ENCODE measurements around the gene SNAI3. TPM values are rescaled to one million over a fixed set of nuclear protein-coding genes. Genes with fewer than 3 reads are reported as not detected.
A peak's percentile ranks its signal among the peaks of the same experiment; 100 is the strongest.

SNAI3 gene
- total RNA-seq, 2 experiments from 2014 or later, result 13.4 to 14.3 TPM

DNA sequence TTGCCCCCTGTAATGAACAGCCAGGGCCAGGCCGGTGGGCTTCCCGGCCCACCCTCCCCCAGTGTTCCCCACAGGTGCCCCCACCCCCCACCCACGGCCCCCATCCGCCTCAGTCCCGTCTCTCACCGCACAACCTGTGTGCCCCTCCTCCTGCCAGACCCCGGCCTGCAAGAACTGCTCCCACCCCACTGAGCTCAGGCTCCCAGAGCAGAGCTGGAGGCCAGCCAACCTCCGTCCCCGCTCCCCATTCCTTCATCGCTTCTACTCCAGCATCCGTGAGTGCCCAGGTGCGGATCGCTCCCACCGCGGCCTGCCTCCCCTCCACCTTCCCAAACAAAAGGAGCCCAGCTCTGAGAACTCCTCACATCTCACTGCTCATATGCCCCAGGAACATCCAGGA is 27.6 kb downstream of the SNAI3 start:
- H3K4me1 Mint-ChIP-seq (ENCODE audit: low read depth), result peaks cover 16% of the 10 kb centered on the region
- ChIA-PET CTCF (no interaction called here), POLR2A (no interaction called here)
- no peaks in the 10 kb centered on the region for H3K9me3 Mint-ChIP-seq (ENCODE audit: insufficient read depth)
- H3K4me3 Mint-ChIP-seq, result no peak overlapping the region
- peaks cover 23% of the 10 kb centered on the region for H3K36me3 Mint-ChIP-seq (ENCODE audit: low read depth)
- H3K27me3 Mint-ChIP-seq (ENCODE audit: low read depth), result no peaks in the 10 kb centered on the region
- H3K27ac Mint-ChIP-seq, result no peak overlapping the region
- ATAC-seq (no peak), DNase-seq (no peak)

DNA sequence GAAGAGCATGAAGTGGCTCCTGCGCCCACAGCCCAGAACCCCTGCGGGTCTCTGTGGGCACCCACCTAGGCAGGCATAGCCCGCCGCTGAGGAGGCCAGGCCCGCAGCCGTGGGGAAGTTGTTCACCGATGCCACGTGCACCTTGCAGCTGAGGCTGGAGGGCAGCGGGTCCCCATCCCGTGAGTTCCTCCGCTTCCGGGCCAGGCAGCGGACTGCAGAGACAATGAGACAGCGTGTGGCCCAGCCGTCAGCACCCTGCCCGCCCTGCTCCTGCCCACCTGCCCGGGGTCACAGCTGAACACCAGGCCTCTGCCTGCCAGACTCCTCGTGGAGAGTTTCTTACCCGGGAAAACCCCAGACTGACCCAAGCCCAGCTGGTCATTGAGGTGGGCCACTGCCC is 28.9 kb downstream of the SNAI3 start:
- ATAC-seq, result no peak
- CTCF ChIA-PET, result no interaction called here
- H3K27me3 Mint-ChIP-seq (ENCODE audit: low read depth), result no peaks in the 10 kb centered on the region

DNA sequence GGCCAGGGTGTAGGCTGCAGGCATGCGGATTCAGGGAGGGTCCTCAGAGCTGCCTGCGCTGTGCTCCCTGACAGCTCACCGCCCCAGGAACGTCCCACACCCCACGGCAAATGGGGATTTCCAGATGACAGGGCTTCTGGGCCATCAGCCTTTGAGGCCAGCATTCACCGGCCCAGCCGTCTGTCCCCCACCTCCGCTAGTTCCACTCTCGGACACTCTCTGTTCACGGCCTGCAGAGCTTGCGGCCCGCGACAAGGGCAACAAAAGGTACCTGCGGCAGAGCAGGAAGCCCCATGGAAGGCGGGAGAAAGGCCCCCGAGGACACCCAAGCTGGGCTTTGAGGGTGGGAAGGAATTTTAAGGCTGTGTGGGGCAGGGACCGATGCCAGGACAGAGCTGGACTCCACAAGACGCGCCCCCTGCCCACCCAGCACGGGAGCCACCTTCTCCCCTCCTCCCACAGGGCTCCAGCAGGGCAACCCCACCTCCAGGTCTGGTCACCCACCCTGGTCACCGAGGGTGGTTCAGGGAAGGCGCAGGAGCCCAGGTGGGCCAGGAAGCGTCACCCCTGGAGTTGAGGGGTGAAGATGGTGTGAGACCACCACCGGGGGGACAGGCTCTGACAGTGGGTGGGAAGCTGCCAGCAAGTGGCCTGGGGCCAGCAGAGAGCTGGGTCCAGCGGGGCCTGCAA is 29.9 kb downstream of the SNAI3 start:
- ChIA-PET POLR2A (no interaction called here), CTCF (no interaction called here)
- DNase-seq (no peak), ATAC-seq (no peak)
- Mint-ChIP-seq H3K27me3 (ENCODE audit: low read depth) (no peaks in the 10 kb centered on the region), H3K4me3 (no peak overlapping the region), H3K4me1 (ENCODE audit: low read depth) (peaks cover 20% of the 10 kb centered on the region), H3K27ac (no peak overlapping the region), H3K36me3 (ENCODE audit: low read depth) (peaks cover 20% of the 10 kb centered on the region), H3K9me3 (ENCODE audit: insufficient read depth) (no peaks in the 10 kb centered on the region)

More for the DNA sequence above, 28.9 kb downstream of the SNAI3 start:
- POLR2A ChIA-PET, result no interaction called here
- no peak overlapping the region for H3K27ac Mint-ChIP-seq
- H3K9me3 Mint-ChIP-seq (ENCODE audit: insufficient read depth), result no peaks in the 10 kb centered on the region
- H3K4me3 Mint-ChIP-seq, result no peak overlapping the region
- no peak for DNase-seq
- peaks cover 23% of the 10 kb centered on the region for H3K36me3 Mint-ChIP-seq (ENCODE audit: low read depth)
- H3K4me1 Mint-ChIP-seq (ENCODE audit: low read depth), result peaks cover 19% of the 10 kb centered on the region

DNA sequence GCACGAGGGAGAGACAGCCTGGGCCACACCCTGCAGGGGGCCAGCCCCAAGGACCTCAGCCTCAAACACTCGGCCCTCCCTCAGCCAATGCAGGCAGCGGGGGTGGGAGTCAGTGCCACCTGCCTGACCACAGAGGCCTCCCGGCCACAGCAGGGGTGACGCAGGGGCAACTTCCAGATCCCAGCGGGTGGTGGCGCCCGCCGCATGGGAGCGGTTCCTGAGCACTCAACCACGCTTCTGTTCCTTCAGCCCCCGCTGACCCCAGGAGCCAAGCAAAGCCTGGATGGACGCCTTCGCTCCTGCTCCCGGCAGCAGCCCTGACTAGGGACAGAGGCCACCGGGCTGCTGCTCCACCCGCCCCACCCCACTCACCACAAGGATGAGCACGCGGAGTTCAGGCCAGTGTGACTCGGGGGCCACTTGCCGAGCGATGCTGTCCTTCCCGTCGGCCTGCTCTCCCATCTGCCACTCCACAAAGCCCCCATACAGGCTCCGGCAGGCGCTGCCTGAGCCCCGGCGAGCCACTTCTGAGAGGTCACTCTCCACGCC is 30.5 kb downstream of the SNAI3 start:
- ATAC-seq (no peak), DNase-seq (no peak)
- H3K4me3 Mint-ChIP-seq, result no peak overlapping the region
- CTCF ChIA-PET, result no interaction called here
- no peaks in the 10 kb centered on the region for H3K27me3 Mint-ChIP-seq (ENCODE audit: low read depth)
- H3K36me3 Mint-ChIP-seq (ENCODE audit: low read depth), result peaks cover 17% of the 10 kb centered on the region
- H3K9me3 Mint-ChIP-seq (ENCODE audit: insufficient read depth), result no peaks in the 10 kb centered on the region
- POLR2A ChIA-PET, result no interaction called here
- no peak overlapping the region for H3K27ac Mint-ChIP-seq
- peaks cover 19% of the 10 kb centered on the region for H3K4me1 Mint-ChIP-seq (ENCODE audit: low read depth)

DNA sequence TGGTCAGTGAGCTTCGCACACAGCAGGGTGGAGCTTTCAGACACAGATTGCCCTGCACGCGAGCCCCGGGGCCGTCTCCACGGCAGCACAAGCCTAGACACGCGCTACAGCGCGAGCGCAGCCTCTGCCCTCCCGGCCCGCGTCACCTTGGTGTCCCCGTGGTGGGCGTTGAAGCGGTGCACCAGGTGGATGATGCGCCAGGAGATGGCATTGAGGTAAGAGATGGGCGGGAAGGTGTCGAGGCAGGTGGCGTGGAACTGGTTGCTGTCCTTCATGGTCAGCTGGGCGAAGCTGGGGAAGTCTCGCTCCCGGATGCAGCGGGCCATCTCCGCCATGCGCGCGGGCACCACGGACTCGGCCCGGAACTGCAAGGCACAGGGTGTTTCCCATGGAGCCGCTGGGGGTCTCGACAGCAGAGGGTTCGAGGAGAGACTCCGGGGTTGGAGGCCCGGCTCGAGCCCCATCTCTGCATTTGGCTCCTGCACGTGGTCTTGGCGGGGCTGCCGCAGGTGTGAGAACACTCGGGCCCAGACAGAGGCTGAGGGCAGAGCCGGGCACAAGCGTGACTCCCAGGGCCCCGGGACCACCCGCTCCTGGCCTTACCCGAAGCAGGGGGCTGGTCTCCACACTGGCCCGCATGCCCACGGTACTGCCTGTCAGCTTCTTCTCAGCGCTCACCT is 31.1 kb downstream of the SNAI3 start:
- no peak for DNase-seq
- peaks cover 18% of the 10 kb centered on the region for H3K36me3 Mint-ChIP-seq (ENCODE audit: low read depth)
- CTCF ChIA-PET, result no interaction called here
- ATAC-seq, result no peak
- no peaks in the 10 kb centered on the region for H3K9me3 Mint-ChIP-seq (ENCODE audit: insufficient read depth)
- H3K27ac Mint-ChIP-seq, result peak overlapping the region; percentile 20
- H3K4me3 Mint-ChIP-seq, result no peak overlapping the region
- POLR2A ChIA-PET, result no interaction called here
- peaks cover 20% of the 10 kb centered on the region for H3K4me1 Mint-ChIP-seq (ENCODE audit: low read depth)
- no peaks in the 10 kb centered on the region for H3K27me3 Mint-ChIP-seq (ENCODE audit: low read depth)

DNA sequence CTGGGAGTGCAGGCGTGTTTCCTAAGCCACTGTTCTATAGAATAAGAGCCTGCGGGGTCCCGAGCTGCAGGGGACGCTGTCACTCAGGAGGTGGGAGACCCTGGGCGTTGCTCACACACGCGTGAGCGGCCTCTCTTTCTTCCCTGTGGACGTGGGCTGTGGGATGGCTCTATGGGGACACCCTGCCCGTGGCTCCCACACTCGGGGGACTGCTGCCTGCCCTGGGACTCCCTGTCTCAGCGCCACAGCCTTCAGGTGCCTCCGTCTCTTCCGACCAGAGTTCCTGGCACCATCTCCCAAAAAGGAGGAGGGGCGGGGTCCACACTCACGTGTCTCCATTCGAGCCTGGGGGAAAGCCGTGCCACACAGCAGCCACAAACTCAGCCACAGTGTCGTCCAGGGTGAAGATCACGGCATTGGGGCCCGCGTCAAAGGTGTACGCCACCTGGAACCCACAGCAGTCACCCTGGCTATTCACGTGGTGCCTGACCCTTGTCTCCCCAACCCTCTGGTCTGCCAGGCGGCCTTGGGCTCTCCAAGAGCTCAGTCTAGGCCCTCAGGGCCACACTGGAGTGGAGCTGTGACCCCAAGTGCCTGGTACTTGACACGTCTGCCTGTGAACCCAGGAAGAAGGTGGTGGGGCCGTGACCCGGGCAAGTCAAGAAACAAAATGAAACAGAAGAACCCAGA is 31.8 kb downstream of the SNAI3 start:
- DNase-seq (no peak), ATAC-seq (no peak)
- Mint-ChIP-seq H3K9me3 (ENCODE audit: insufficient read depth) (no peaks in the 10 kb centered on the region), H3K4me3 (no peak overlapping the region), H3K36me3 (ENCODE audit: low read depth) (peaks cover 18% of the 10 kb centered on the region), H3K27ac (peak overlapping the region; percentile 20), H3K4me1 (ENCODE audit: low read depth) (peaks cover 20% of the 10 kb centered on the region), H3K27me3 (ENCODE audit: low read depth) (no peaks in the 10 kb centered on the region)
- ChIA-PET POLR2A (no interaction called here), CTCF (no interaction called here)

DNA sequence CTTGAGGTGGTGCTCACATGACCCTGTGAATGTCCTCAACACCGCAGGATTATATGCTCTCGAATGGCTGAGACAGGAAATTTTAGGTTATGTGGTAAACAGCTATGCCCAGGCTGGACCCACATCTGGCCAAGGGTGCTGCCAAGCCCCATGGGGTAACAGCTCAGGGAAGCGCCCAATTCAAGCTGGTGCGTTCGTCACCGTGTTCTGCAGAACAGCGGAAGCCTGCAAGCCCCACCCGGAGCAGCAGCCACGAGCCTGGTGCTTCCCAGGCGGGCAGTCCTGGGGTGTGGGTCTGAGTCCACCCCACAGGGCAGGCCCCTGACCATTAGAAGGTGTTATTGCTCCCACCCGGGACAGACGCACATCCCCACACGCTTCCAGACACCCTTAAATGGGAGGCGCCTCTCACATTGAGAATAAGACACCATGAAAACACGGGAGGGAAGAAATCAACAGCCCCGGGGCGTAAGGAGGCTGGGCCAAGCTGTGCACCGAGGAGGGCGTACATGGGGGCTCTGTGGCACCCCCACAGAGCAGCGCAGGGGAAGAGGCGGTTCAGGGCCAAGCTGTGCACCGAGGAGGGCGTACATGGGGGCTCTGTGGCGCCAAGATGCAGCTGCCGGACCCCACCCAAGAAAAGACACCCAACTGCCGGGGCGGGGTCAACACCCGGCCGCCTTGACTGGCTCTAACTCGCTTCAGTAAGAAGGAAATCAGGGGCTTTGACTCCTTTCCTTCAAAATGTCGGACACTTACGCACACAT is 32.5 kb downstream of the SNAI3 start:
- no peak for ATAC-seq
- no peak for DNase-seq
- Mint-ChIP-seq H3K36me3 (ENCODE audit: low read depth) (peaks cover 20% of the 10 kb centered on the region), H3K27ac (peak overlapping the region; percentile 65), H3K4me1 (ENCODE audit: low read depth) (peaks cover 26% of the 10 kb centered on the region), H3K9me3 (ENCODE audit: insufficient read depth) (no peaks in the 10 kb centered on the region), H3K27me3 (ENCODE audit: low read depth) (no peaks in the 10 kb centered on the region), H3K4me3 (no peak overlapping the region)
- ChIA-PET CTCF (no interaction called here), POLR2A (no interaction called here)

DNA sequence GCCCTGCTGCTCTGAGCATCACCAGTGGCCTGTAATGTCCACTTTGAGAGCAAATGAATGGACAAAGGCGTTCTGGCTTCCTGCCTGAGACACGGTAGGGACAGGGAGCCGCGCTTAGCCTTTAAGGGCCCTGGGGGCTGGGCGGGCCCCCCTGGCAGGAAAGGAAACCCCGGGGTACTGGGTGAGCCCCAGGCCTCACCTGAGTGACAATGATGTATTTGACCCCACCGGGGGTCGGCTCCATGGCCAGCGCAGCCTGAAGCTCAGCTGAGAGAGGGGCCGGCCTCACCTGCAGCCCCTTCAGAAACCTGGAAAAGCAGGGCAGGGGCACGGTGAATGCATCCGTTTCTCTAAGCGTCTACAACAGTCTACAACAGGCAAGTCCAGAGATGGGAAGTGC is 33.2 kb downstream of the SNAI3 start:
- H3K4me3 Mint-ChIP-seq, result no peak overlapping the region
- H3K9me3 Mint-ChIP-seq (ENCODE audit: insufficient read depth), result no peaks in the 10 kb centered on the region
- peaks cover 19% of the 10 kb centered on the region for H3K36me3 Mint-ChIP-seq (ENCODE audit: low read depth)
- peaks cover 26% of the 10 kb centered on the region for H3K4me1 Mint-ChIP-seq (ENCODE audit: low read depth)
- ATAC-seq (no peak), DNase-seq (no peak)
- H3K27me3 Mint-ChIP-seq (ENCODE audit: low read depth), result no peaks in the 10 kb centered on the region
- POLR2A ChIA-PET, result no interaction called here
- CTCF ChIA-PET, result no interaction called here
- H3K27ac Mint-ChIP-seq, result peak overlapping the region; percentile 65

DNA sequence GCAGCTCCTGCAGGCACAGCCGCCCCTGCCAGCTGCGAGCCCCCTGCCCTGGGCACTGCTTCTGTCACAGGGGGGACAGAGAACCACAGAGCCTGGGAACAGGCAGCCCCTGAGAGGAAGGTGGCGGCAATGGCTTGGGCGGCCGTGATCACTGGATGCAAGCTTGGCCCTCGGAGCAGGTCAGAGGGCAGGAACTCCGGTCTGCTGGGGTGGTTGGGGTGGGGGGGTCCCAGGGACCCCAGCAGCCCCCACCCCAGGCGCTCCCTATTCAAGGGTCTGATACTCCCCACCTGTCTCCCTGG is 33.6 kb downstream of the SNAI3 start:
- DNase-seq (no peak), ATAC-seq (no peak)
- peak overlapping the region; percentile 65 for H3K27ac Mint-ChIP-seq
- H3K9me3 Mint-ChIP-seq (ENCODE audit: insufficient read depth), result no peaks in the 10 kb centered on the region
- H3K4me1 Mint-ChIP-seq (ENCODE audit: low read depth), result peaks cover 26% of the 10 kb centered on the region
- no peaks in the 10 kb centered on the region for H3K27me3 Mint-ChIP-seq (ENCODE audit: low read depth)
- peaks cover 19% of the 10 kb centered on the region for H3K36me3 Mint-ChIP-seq (ENCODE audit: low read depth)
- H3K4me3 Mint-ChIP-seq, result no peak overlapping the region
- ChIA-PET POLR2A (interaction anchor here (0.9 kb wide), 1 partner anchor 10 kb away, joined by 3 read pairs; the partner anchor contains the start of gene MVD), CTCF (no interaction called here)

DNA sequence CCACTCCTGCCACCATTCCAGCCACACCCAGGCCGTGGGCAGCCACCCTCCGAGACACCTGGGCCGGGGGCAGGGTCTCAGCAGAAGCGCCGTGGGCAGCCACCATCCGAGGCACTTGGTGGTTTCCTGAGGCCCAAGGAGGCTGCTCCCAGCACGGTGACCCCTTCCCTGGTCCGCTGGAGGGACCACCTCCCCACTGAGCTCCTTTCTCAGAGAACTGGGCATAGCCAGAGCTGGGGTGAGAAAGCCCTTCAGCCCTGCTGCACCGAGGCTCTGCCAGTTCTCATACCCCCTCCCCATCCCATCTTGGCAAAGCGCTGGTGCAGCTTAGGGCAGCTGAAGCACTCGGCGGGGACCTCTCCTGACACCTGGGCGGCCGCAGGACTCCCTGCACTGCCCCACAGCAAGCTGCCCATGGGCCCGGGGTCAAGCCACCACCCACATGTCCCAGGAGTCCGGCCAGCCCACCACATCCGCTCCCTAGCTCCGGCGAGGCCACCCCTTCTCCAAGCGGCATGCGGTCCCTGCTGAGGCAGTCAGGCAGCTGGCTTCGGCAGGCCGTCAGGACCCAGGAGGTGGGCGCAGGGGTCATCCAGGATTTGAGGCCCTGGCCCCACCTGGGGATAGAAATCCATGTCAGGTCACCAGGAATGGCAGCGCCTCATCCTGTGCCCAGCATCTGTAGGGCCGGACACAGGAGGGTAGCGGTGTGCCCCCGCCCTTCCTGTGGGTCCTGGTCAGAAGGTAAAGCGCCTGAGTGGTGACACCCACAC is 34.1 kb downstream of the SNAI3 start:
- Mint-ChIP-seq H3K27me3 (ENCODE audit: low read depth) (no peaks in the 10 kb centered on the region), H3K27ac (peak overlapping the region; percentile 94), H3K4me1 (ENCODE audit: low read depth) (peaks cover 26% of the 10 kb centered on the region), H3K4me3 (peak overlapping the region; percentile 93), H3K9me3 (ENCODE audit: insufficient read depth) (no peaks in the 10 kb centered on the region), H3K36me3 (ENCODE audit: low read depth) (peaks cover 19% of the 10 kb centered on the region)
- ATAC-seq (no peak), DNase-seq (no peak)
- CTCF ChIA-PET, result no interaction called here
- POLR2A ChIA-PET, result interaction anchor here (0.9 to 3.0 kb wide), 2 partner anchors 11 to 50 kb away, joined by 3 to 26 read pairs; partner anchors contain the start of gene MVD

DNA sequence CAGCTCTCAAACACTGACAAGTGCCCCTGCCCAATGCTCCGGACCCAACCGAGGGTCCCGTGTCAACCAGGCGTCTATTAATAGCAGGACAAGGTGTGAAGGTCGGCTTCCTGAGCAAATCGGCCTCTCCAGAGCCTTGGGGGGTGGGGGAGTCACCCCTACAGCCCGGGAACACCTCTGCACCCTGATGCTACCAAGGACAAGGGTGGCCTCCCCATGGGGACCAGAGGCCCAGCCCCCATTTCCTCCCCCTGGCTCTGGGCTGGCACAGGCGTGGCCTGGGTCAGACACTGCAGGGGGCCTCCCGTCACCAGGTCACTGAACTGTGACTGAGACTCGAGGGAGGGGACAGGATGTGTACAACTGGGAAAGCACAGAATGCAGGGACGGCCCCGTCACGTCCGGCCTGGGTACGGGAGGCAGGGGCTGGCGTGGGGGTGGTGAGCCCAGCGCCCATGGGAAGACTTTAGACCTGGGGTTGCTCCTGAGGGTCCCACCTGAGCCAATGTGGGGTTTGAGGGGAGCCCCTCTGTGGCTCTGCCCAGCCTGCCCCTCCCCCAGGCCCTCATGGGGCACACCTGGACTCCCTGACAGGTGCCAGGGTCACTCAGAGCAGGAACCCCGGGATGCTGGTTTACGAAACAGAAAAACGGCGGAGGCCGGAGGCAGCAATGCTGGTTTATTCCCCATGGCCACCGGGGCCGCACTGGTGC is 34.9 kb downstream of the SNAI3 start:
- ChIA-PET POLR2A (interaction anchor here (1.7 to 3.0 kb wide), 2 partner anchors 32 to 51 kb away, joined by 5 to 26 read pairs; no protein-coding TSS in a partner anchor), CTCF (no interaction called here)
- peak; percentile 78 for ATAC-seq
- Mint-ChIP-seq H3K9me3 (ENCODE audit: insufficient read depth) (no peaks in the 10 kb centered on the region), H3K4me3 (peak overlapping the region; percentile 93), H3K27ac (peak overlapping the region; percentile 94), H3K27me3 (ENCODE audit: low read depth) (no peaks in the 10 kb centered on the region), H3K4me1 (ENCODE audit: low read depth) (peaks cover 26% of the 10 kb centered on the region), H3K36me3 (ENCODE audit: low read depth) (peaks cover 18% of the 10 kb centered on the region)
- DNase-seq, result peak; percentile 92

Measured in activated CD8-positive, alpha-beta T cell treated with anti-CD3 and anti-CD28 coated beads, Interleukin-2, amount 10 ng/mL, durations not matched to agents 7 days and 5 days (primary cell).